Measurements from ENCODE around the gene AIF1L.

Gene AIF1L

GRCh38 chr9:131078427-131079366, 17.6 kb upstream of the AIF1L start:
- no peak for DNase-seq

DNA sequence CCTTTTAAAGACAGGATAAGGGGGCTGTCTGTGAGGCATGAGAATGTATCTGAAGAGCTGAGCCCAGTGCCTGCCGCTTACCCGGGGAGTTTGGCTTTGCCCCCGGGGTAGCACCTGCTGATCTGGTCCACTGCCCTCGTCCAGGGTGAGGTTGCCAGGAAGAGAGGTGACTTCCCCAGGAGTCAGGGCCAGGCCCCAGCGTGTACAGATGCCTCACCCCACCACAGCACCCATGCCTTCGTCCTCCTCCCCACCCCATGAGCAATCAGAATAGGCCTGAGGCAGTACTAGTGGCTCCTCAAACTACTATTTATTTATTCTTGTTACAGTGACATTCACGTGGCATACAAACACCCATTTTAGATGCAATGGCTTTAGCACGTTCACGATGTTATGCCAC, 15.7 kb upstream of the AIF1L start:
- DNase-seq: no peak

DNA sequence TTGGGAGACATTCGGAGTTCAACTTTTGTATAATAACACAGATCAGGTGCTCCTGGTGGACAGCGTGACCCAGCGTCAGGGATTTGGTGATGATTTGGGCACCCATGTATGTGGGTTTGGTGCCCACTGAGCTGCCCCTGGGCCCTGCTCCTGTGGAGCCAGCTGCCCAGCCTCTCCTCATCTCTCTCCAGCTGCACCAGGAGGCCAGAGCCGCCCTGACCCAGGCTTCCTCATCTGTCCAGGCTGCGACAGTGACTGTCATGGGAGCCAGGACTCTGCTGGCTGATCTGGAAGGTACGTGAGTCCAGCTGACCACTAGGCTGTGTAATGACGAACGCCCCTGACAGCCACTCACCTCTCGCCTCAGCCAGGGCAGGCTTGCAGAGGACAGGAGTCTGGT, 14.5 kb upstream of the AIF1L start:
- no peak for DNase-seq

DNA sequence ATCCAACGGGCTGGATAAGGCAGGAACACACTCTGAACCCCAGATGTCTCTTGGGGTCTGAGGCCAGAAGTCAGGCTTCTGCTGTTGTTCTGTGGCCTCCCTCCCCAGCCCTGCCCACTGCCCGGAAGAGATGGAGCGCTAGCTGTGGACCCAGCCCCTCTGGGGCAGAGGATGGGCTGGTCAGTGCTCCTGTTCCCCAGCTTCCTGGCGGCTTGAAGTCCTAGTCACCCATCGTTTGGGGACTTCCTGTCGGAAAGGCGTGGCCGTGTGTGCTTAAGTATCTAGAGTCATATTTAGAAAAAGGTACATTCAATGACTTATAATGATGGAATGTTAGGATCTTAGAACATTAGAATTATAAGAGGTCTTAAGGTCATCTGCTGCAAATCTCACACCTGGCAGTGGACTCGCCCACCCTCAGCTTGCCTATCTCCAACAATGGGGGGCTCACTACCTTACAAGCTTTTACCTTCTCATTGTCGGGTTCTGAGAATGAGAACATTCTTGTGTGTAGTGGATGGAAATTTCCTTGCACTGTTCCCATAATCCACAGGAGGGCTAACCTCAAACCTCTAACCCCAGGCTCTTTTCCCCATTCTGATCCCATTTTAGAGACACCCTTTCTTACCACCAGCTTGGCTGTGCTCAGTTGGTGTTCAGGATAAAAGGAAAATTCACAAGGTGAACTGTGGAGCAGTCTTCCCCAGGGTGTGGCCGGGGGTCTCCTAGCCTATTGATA, 13.4 kb upstream of the AIF1L start:
- no peak for DNase-seq

GRCh38 chr9:131084661-131085369, 11.5 kb upstream of the AIF1L start:
- DNase-seq: no peak

GRCh38 chr9:131085370-131086122, 10.8 kb upstream of the AIF1L start:
- no peak for DNase-seq

- no peak for DNase-seq
These were observed 8.9 kb upstream of the AIF1L start for GRCh38 chr9:131087354-131087893.

GRCh38 chr9:131090025-131090787, 6.1 kb upstream of the AIF1L start:
- DNase-seq: no peak

GRCh38 chr9:131091352-131091992, 4.9 kb upstream of the AIF1L start:
- no peak for DNase-seq

GRCh38 chr9:131092030-131092429, 4.3 kb upstream of the AIF1L start:
- DNase-seq: no peak

- no peak for DNase-seq
These were observed 3.5 kb upstream of the AIF1L start for GRCh38 chr9:131092548-131093440.

DNA sequence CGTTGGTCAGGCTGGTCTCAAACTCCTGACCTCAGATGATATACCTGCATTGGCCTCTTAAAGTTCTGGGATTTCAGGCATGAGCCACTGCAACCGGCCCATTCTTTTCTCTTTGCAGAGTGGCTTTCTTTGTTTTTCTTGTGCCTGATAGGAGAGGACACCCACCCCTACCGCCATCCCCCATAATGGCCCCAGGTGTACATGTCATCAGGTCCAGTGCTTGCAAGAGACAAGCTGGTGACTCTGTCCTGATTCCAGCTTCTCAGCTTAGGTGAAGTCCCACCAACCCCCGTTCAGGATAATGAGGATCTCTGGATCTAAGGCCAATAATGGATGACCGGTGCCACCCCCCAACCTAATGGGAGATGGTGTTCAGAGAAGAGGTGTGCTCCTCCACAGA, 2.3 kb upstream of the AIF1L start:
- DNase-seq: no peak

DNA sequence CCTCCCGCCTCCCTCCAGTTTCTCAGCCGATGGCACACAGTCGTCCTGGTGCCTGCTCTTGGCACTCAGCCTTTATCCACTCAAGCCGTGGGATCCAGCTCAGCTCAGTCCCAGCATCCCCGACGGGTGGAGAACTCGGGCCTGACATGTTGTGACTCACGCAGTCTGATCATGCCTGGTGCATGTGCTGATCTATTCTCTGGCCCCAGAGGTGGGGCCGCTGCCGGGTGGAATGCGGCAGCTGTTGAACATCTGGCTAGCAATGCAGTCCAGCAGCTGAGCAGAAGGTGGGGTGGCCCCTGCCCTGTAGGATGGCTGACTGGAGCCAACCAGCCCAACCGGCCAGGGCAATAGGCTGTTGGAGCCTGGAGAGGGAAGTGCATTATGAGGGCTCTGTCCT, 1.7 kb upstream of the AIF1L start:
- DNase-seq: no peak

- no peak for DNase-seq
These were observed 564 bp upstream of the AIF1L start for GRCh38 chr9:131095666-131096268.

DNA sequence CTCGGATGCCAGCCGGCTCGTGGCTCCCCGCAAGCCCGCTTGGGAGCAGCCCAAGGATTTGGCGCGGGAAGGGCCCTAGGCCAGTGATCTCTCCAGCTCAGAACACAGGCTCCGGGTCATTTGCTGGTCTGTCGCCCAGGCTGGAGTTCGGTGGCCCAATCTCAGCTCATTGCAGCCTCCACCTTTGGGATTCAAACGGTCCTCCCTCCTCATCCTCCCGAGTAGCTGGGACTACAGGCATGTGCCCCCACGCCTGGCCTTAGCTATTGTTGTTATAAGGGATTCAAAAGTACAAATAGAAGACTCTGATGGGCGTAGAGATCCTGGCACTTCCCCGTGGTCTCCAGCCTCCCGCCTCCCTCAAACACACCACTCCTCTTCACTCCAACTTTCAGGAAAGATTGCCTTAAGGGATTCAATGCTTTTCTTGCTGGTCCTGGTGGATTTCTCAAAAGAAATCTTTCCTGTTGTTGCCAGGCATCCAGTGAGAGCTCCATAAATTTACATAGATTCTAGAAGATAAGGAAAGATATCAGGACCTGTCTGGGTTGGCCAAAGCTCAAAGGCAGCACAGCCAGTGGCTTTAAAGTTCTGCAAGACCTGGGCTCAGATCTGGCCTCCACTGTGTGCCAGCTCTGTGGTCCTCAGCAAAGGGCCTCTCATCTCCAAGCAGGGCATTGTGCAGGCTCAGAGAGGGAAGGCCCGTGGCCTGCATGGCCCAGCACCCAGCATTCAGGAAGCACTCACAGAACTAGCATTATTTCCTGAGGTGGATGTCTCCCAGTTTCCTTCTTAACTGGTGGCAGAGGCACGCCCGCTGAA, 1.0 kb downstream of the AIF1L start:
- DNase-seq: no peak

DNA sequence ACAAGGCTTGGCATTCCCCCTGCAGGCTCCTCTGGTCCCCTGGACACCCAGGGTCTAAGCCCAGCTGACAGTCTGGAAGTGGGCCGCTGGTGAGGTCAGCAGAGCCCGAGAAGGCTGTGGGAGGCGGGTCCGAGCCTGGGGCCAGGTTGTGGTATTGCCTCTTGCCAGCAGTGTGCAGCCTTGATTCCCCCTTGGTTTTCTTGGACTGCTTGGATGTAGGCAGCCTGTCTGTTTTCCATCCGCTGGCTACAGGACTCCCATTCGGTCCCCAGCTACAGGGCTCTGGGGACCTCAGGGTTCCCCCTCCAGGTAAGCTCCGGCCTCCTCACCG, 1.6 kb downstream of the AIF1L start:
- no peak for DNase-seq

DNA sequence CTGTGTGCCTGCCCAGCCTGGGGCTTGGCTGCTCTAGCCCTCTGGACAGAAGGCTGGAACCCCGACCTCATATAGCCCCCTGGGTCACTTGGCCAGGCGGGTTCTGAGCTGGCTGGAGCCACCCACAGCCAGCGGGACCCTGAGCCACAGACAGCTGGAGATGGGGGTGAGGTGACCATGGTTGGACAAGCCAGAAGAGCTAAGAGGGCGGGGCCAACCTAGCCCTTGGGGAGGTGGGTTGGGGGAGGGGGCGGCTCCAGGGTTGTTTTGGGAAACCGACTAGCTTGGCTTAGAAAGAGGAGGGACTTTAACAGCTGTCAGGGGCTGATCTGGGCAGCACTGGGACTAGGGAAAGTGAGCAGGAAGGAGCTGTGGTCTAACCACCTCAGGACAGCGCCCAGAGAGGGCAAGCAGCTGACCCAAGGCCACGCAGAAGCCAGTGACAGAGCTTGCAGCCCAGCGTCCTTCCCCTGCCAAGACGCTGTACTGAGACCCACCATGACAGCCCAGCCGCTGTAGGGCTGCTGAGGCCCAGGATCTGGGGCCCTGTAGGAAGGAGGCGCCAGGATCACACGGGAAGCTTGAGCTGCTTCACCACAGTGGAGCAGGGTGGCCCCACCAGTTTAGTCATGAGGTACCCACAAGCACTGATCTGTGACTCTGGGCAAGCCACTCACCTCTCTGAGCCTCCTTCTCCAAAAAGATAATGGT, 2.2 kb downstream of the AIF1L start:
- DNase-seq: no peak

DNA sequence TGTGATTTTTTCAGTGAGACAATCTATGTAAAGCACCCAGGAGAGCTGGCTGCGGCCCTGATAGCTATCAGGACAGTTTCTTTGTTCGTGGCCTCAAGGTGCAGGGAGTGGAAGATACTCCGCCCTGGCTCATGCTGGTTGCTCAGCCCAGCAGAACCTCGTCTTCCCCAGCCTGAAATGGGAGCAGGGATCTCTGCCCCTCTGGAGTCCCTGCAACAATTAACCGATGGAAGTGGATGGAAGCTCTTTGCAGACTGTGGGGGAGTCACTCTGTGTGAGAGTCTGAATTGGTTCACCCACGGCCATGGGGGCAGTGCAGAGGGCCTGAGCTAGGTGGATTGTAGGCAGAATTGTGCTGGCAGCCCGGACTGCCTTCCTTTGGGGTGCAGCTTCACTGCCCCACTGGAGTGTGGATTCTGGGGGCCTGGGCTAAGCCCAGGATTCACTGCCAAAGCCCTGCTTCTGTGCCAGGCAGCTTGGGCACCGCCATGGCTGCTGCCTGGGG, 2.8 kb downstream of the AIF1L start:
- DNase-seq: no peak
